ENCODE data around the gene PHLDA2.

PHLDA2 gene

GRCh38 chr11:2913776-2914175, 15.4 kb downstream of the PHLDA2 start:
- Histone ChIP-seq H3K27ac (ENCODE audit: low read length, poor library complexity, severe bottlenecking) (no peak overlapping the region), H3K4ac (ENCODE audit: low read depth in 1 of 2, low read length in 2 of 2) (no peak overlapping the region), H3K27me3 (ENCODE audit: control insufficient read depth in 1 of 2, insufficient read depth in 1 of 2, low read length in 2 of 2) (peaks cover 0 to under 1% of the 10 kb centered on the region in 2 experiments), H4K8ac (ENCODE audit: low read length) (peak overlapping the region; percentile 78), H2AK5ac (ENCODE audit: low read length, severe bottlenecking) (peak overlapping the region; percentile 38), H3K4me1 (ENCODE audit: control insufficient read depth, insufficient read depth, low read depth, low read length) (peaks cover 50% of the 10 kb centered on the region), H3K14ac (ENCODE audit: low read length in 2 of 2) (no peak overlapping the region), H3K9ac (ENCODE audit: low read length) (no peak overlapping the region), H3K79me1 (replicated peaks; ENCODE audit: low read length, poor library complexity, severe bottlenecking) (peaks cover 2% of the 10 kb centered on the region), H3K4me3 (ENCODE audit: insufficient read depth in 1 of 2, low read depth in 1 of 2, low read length in 2 of 2) (no peak overlapping the region), H2BK12ac (ENCODE audit: low read length in 2 of 2) (peak overlapping the region in 1 of 2 experiments; percentile 33), H2AFZ (ENCODE audit: low read depth, low read length) (no peak overlapping the region), H2BK15ac (ENCODE audit: low read depth, poor library complexity, severe bottlenecking) (no peak overlapping the region), H3K4me2 (ENCODE audit: low read length, poor library complexity, severe bottlenecking) (no peak overlapping the region), H3K36me3 (ENCODE audit: control insufficient read depth in 1 of 2, insufficient read depth in 2 of 2, low read depth in 1 of 2, low read length in 2 of 2) (peaks cover 0 to 25% of the 10 kb centered on the region in 2 experiments), H2BK5ac (ENCODE audit: low read depth, low read length, poor library complexity, severe bottlenecking) (no peak overlapping the region), H4K91ac (ENCODE audit: low read length) (no peak overlapping the region), H3K18ac (ENCODE audit: low read depth in 1 of 2, low read length in 2 of 2) (peak overlapping the region in 1 of 2 experiments; percentile 40), H3K9me3 (ENCODE audit: control insufficient read depth, low read length) (no peaks in the 10 kb centered on the region), H2BK120ac (ENCODE audit: low read depth, low read length) (no peak overlapping the region), H3K23ac (ENCODE audit: low read length in 2 of 2) (no peak overlapping the region)
- WGBS: 95% methylated on average over 8 of the region's 9 CpGs
- DNase-seq: no peak

- WGBS: 39% methylated on average over 13 of the region's 13 CpGs
- H3K27me3 ChIP-seq (ENCODE audit: control insufficient read depth in 1 of 2, insufficient read depth in 1 of 2, low read length in 2 of 2): peaks cover 0 to 6% of the 10 kb centered on the region in 2 experiments
- H2AK5ac ChIP-seq (ENCODE audit: low read length, severe bottlenecking): peak overlapping the region; percentile 33
- H2AFZ ChIP-seq (ENCODE audit: low read depth, low read length): no peak overlapping the region
- peak overlapping the region; percentile 48 for H4K91ac ChIP-seq (ENCODE audit: low read length)
- peak overlapping the region; percentile 24 for H2BK120ac ChIP-seq (ENCODE audit: low read depth, low read length)
- DNase-seq: peak; percentile 71
- peaks cover 49% of the 10 kb centered on the region for H3K4me1 ChIP-seq (ENCODE audit: control insufficient read depth, insufficient read depth, low read depth, low read length)
- peak overlapping the region; percentile 60 for H2BK15ac ChIP-seq (ENCODE audit: low read depth, poor library complexity, severe bottlenecking)
- peak overlapping the region; percentile 69 to 92 for H2BK12ac ChIP-seq (ENCODE audit: low read length in 2 of 2)
- H3K4ac ChIP-seq (ENCODE audit: low read depth in 1 of 2, low read length in 2 of 2): peak overlapping the region in 1 of 2 experiments; percentile 56
- peaks cover 0 to 30% of the 10 kb centered on the region in 2 experiments for H3K36me3 ChIP-seq (ENCODE audit: control insufficient read depth in 1 of 2, insufficient read depth in 2 of 2, low read depth in 1 of 2, low read length in 2 of 2)
- no peaks in the 10 kb centered on the region for H3K9me3 ChIP-seq (ENCODE audit: control insufficient read depth, low read length)
- no peak overlapping the region for H3K9ac ChIP-seq (ENCODE audit: low read length)
- peak overlapping the region; percentile 79 for H3K27ac ChIP-seq (ENCODE audit: low read length, poor library complexity, severe bottlenecking)
- peak overlapping the region; percentile 78 for H4K8ac ChIP-seq (ENCODE audit: low read length)
- H3K23ac ChIP-seq (ENCODE audit: low read length in 2 of 2): no peak overlapping the region
- H3K4me3 ChIP-seq (ENCODE audit: insufficient read depth in 1 of 2, low read depth in 1 of 2, low read length in 2 of 2): no peak overlapping the region
- H3K4me2 ChIP-seq (ENCODE audit: low read length, poor library complexity, severe bottlenecking): peak overlapping the region; percentile 45
- peaks cover 2% of the 10 kb centered on the region for H3K79me1 ChIP-seq (replicated peaks; ENCODE audit: low read length, poor library complexity, severe bottlenecking)
- H2BK5ac ChIP-seq (ENCODE audit: low read depth, low read length, poor library complexity, severe bottlenecking): no peak overlapping the region
- peak overlapping the region; percentile 69 to 88 for H3K18ac ChIP-seq (ENCODE audit: low read depth in 1 of 2, low read length in 2 of 2)
- peak overlapping the region in 1 of 2 experiments; percentile 88 for H3K14ac ChIP-seq (ENCODE audit: low read length in 2 of 2)
Observed at GRCh38 chr11:2913019-2913431, 16.2 kb downstream of the PHLDA2 start.

- H3K27me3 ChIP-seq (ENCODE audit: control insufficient read depth in 1 of 2, insufficient read depth in 1 of 2, low read length in 2 of 2): peaks cover 0 to 6% of the 10 kb centered on the region in 2 experiments
- H3K14ac ChIP-seq (ENCODE audit: low read length in 2 of 2): peak overlapping the region in 1 of 2 experiments; percentile 88
- DNase-seq: peak; percentile 93
- no peak overlapping the region for H3K9ac ChIP-seq (ENCODE audit: low read length)
- H3K4me2 ChIP-seq (ENCODE audit: low read length, poor library complexity, severe bottlenecking): peak overlapping the region; percentile 45
- WGBS: 41% methylated on average over 5 of the region's 5 CpGs
- no peak overlapping the region for H2AFZ ChIP-seq (ENCODE audit: low read depth, low read length)
- H4K91ac ChIP-seq (ENCODE audit: low read length): peak overlapping the region; percentile 48
- H2BK120ac ChIP-seq (ENCODE audit: low read depth, low read length): no peak overlapping the region
- no peak overlapping the region for H2BK15ac ChIP-seq (ENCODE audit: low read depth, poor library complexity, severe bottlenecking)
- no peak overlapping the region for H3K23ac ChIP-seq (ENCODE audit: low read length in 2 of 2)
- H3K27ac ChIP-seq (ENCODE audit: low read length, poor library complexity, severe bottlenecking): peak overlapping the region; percentile 79
- H3K79me1 ChIP-seq (replicated peaks; ENCODE audit: low read length, poor library complexity, severe bottlenecking): peaks cover 2% of the 10 kb centered on the region
- peak overlapping the region; percentile 69 to 92 for H2BK12ac ChIP-seq (ENCODE audit: low read length in 2 of 2)
- H2AK5ac ChIP-seq (ENCODE audit: low read length, severe bottlenecking): no peak overlapping the region
- H3K36me3 ChIP-seq (ENCODE audit: control insufficient read depth in 1 of 2, insufficient read depth in 2 of 2, low read depth in 1 of 2, low read length in 2 of 2): peaks cover 0 to 34% of the 10 kb centered on the region in 2 experiments
- H3K18ac ChIP-seq (ENCODE audit: low read depth in 1 of 2, low read length in 2 of 2): peak overlapping the region; percentile 69 to 88
- H3K9me3 ChIP-seq (ENCODE audit: control insufficient read depth, low read length): no peaks in the 10 kb centered on the region
- H3K4me3 ChIP-seq (ENCODE audit: insufficient read depth in 1 of 2, low read depth in 1 of 2, low read length in 2 of 2): no peak overlapping the region
- H3K4me1 ChIP-seq (ENCODE audit: control insufficient read depth, insufficient read depth, low read depth, low read length): peaks cover 47% of the 10 kb centered on the region
- peak overlapping the region in 1 of 2 experiments; percentile 56 for H3K4ac ChIP-seq (ENCODE audit: low read depth in 1 of 2, low read length in 2 of 2)
- H4K8ac ChIP-seq (ENCODE audit: low read length): peak overlapping the region; percentile 78
- H2BK5ac ChIP-seq (ENCODE audit: low read depth, low read length, poor library complexity, severe bottlenecking): no peak overlapping the region
Observed at GRCh38 chr11:2912498-2912897, 16.7 kb downstream of the PHLDA2 start.

GRCh38 chr11:2911785-2912391, 17.3 kb downstream of the PHLDA2 start:
- peak overlapping the region in 1 of 2 experiments; percentile 86 for H3K18ac ChIP-seq (ENCODE audit: low read depth in 1 of 2, low read length in 2 of 2)
- peak overlapping the region; percentile 2 for H3K27ac ChIP-seq (ENCODE audit: low read length, poor library complexity, severe bottlenecking)
- peak overlapping the region; percentile 77 for H2AK5ac ChIP-seq (ENCODE audit: low read length, severe bottlenecking)
- H3K4me1 ChIP-seq (ENCODE audit: control insufficient read depth, insufficient read depth, low read depth, low read length): peaks cover 47% of the 10 kb centered on the region
- peak overlapping the region; percentile 30 for H4K8ac ChIP-seq (ENCODE audit: low read length)
- H3K4me2 ChIP-seq (ENCODE audit: low read length, poor library complexity, severe bottlenecking): no peak overlapping the region
- peaks cover 0 to 6% of the 10 kb centered on the region in 2 experiments for H3K27me3 ChIP-seq (ENCODE audit: control insufficient read depth in 1 of 2, insufficient read depth in 1 of 2, low read length in 2 of 2)
- H2BK12ac ChIP-seq (ENCODE audit: low read length in 2 of 2): peak overlapping the region; percentile 34 to 83
- peak overlapping the region; percentile 30 for H4K91ac ChIP-seq (ENCODE audit: low read length)
- H3K79me1 ChIP-seq (replicated peaks; ENCODE audit: low read length, poor library complexity, severe bottlenecking): peaks cover 3% of the 10 kb centered on the region
- no peaks in the 10 kb centered on the region for H3K9me3 ChIP-seq (ENCODE audit: control insufficient read depth, low read length)
- no peak overlapping the region for H3K9ac ChIP-seq (ENCODE audit: low read length)
- H3K23ac ChIP-seq (ENCODE audit: low read length in 2 of 2): no peak overlapping the region
- no peak overlapping the region for H2BK120ac ChIP-seq (ENCODE audit: low read depth, low read length)
- H2BK15ac ChIP-seq (ENCODE audit: low read depth, poor library complexity, severe bottlenecking): peak overlapping the region; percentile 5
- H3K4ac ChIP-seq (ENCODE audit: low read depth in 1 of 2, low read length in 2 of 2): peak overlapping the region in 1 of 2 experiments; percentile 54
- WGBS: 88% methylated on average over 12 of the region's 12 CpGs
- H2BK5ac ChIP-seq (ENCODE audit: low read depth, low read length, poor library complexity, severe bottlenecking): no peak overlapping the region
- no peak for DNase-seq
- H3K36me3 ChIP-seq (ENCODE audit: control insufficient read depth in 1 of 2, insufficient read depth in 2 of 2, low read depth in 1 of 2, low read length in 2 of 2): peaks cover 0 to 40% of the 10 kb centered on the region in 2 experiments
- no peak overlapping the region for H2AFZ ChIP-seq (ENCODE audit: low read depth, low read length)
- H3K14ac ChIP-seq (ENCODE audit: low read length in 2 of 2): peak overlapping the region in 1 of 2 experiments; percentile 90
- H3K4me3 ChIP-seq (ENCODE audit: insufficient read depth in 1 of 2, low read depth in 1 of 2, low read length in 2 of 2): no peak overlapping the region
